ENCODE data around the gene HACL1.
A peak's percentile ranks its signal among the peaks of the same experiment; 100 is the strongest.

Gene HACL1

GRCh38 chr3:15528854-15529537 lies 72.4 kb downstream of the HACL1 start:
- DNase-seq (ENCODE audit: extremely low read depth, low read depth) = no peak
- no peak overlapping the region for H3K4me3 ChIP-seq (replicated peaks; ENCODE audit: low read depth, low read length)
- TF ChIP-seq, protein P1, sequence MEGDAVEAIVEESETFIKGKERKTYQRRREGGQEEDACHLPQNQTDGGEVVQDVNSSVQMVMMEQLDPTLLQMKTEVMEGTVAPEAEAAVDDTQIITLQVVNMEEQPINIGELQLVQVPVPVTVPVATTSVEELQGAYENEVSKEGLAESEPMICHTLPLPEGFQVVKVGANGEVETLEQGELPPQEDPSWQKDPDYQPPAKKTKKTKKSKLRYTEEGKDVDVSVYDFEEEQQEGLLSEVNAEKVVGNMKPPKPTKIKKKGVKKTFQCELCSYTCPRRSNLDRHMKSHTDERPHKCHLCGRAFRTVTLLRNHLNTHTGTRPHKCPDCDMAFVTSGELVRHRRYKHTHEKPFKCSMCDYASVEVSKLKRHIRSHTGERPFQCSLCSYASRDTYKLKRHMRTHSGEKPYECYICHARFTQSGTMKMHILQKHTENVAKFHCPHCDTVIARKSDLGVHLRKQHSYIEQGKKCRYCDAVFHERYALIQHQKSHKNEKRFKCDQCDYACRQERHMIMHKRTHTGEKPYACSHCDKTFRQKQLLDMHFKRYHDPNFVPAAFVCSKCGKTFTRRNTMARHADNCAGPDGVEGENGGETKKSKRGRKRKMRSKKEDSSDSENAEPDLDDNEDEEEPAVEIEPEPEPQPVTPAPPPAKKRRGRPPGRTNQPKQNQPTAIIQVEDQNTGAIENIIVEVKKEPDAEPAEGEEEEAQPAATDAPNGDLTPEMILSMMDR (IDR thresholded peaks at IDR 0.05; ENCODE audit: low read depth, low read length, missing control alignments) = no peak

DNA sequence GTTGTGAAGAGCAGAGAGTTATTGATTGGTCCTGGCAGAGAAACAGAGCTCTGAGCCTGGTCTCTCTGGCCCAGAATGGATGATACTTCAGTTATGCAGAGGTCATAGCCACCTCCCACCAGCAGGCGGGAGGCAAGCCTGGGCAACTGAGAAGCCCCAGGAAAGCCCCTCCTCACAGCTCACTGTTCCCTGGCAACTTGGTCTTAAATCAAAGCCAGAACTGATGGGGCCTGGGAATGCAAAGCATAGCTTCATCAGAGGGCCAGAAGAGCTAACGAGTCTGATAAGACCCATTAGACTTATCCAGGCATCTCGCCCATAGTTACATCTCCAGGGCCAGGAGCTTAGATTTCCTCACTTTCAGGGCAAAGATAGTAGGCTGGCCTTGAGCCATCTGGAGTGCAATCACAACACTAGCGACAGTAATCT lies 74.3 kb downstream of the HACL1 start:
- TF ChIP-seq, protein P1 (IDR thresholded peaks at IDR 0.05; ENCODE audit: low read depth, low read length, missing control alignments) = peak; percentile 36
- no peak for DNase-seq (ENCODE audit: extremely low read depth, low read depth)
- no peak overlapping the region for H3K4me3 ChIP-seq (replicated peaks; ENCODE audit: low read depth, low read length)

- no peak for DNase-seq (ENCODE audit: extremely low read depth, low read depth)
- TF ChIP-seq, protein P1 (IDR thresholded peaks at IDR 0.05; ENCODE audit: low read depth, low read length, missing control alignments) = no peak
- H3K4me3 ChIP-seq (replicated peaks; ENCODE audit: low read depth, low read length) = no peak overlapping the region
These were observed 75.6 kb downstream of the HACL1 start for GRCh38 chr3:15525790-15526189.

- TF ChIP-seq, protein P1 (IDR thresholded peaks at IDR 0.05; ENCODE audit: low read depth, low read length, missing control alignments) = no peak
- no peak for DNase-seq (ENCODE audit: extremely low read depth, low read depth)
- H3K4me3 ChIP-seq (replicated peaks; ENCODE audit: low read depth, low read length) = no peak overlapping the region
These were observed 77.5 kb downstream of the HACL1 start for GRCh38 chr3:15523660-15524417.

GRCh38 chr3:15522016-15522415 lies 79.4 kb downstream of the HACL1 start:
- TF ChIP-seq, protein P1 (IDR thresholded peaks at IDR 0.05; ENCODE audit: low read depth, low read length, missing control alignments) = no peak
- no peak for DNase-seq (ENCODE audit: extremely low read depth, low read depth)
- H3K4me3 ChIP-seq (replicated peaks; ENCODE audit: low read depth, low read length) = no peak overlapping the region

GRCh38 chr3:15521573-15521965 lies 79.8 kb downstream of the HACL1 start, which contains the start of gene COLQ:
Gene COLQ (minus strand): TSS chr3:15521706. CDS start chr3:15521625, 81 bp downstream.
- no peak within 1 kb of the TSS for H3K4me3 ChIP-seq (replicated peaks; ENCODE audit: low read depth, low read length)
- no peak for DNase-seq (ENCODE audit: extremely low read depth, low read depth)
- TF ChIP-seq, protein P1 (IDR thresholded peaks at IDR 0.05; ENCODE audit: low read depth, low read length, missing control alignments) = no peak
